Fibroblast of upper back skin (primary cell): ENCODE data around the gene NRP2.

Source experiments
- DNase-seq: peaks from one replicate; pipeline ENCODE4 v3.0.0-alpha.2; 2013

NRP2 gene

GRCh38 chr2:205686783-205687640 lies 4.7 kb downstream of the NRP2 start:
- no peak for DNase-seq

GRCh38 chr2:205687641-205687956 lies 5.3 kb downstream of the NRP2 start:
- DNase-seq: no peak

GRCh38 chr2:205688417-205689200 lies 6.3 kb downstream of the NRP2 start:
- DNase-seq: no peak

- DNase-seq: no peak
Observed at GRCh38 chr2:205689820-205690219, 7.5 kb downstream of the NRP2 start.

GRCh38 chr2:205692104-205692503 lies 9.8 kb downstream of the NRP2 start:
- peak; percentile 85 for DNase-seq

GRCh38 chr2:205694256-205694655 lies 12.0 kb downstream of the NRP2 start:
- no peak for DNase-seq

GRCh38 chr2:205695460-205695991 lies 13.2 kb downstream of the NRP2 start:
- DNase-seq: peak; percentile 91

- DNase-seq: no peak
Observed at GRCh38 chr2:205696331-205696926, 14.1 kb downstream of the NRP2 start.

- DNase-seq: peak; percentile 96
Observed at GRCh38 chr2:205696927-205697441, 14.7 kb downstream of the NRP2 start.

- DNase-seq: peak; percentile 59
Observed at GRCh38 chr2:205698286-205699268, 16.3 kb downstream of the NRP2 start.

- DNase-seq: no peak
Observed at GRCh38 chr2:205699515-205700289, 17.4 kb downstream of the NRP2 start.

- peak; percentile 92 for DNase-seq
Observed at GRCh38 chr2:205700331-205701132, 18.2 kb downstream of the NRP2 start.

GRCh38 chr2:205701509-205701908 lies 19.2 kb downstream of the NRP2 start:
- peak; percentile 79 for DNase-seq

- no peak for DNase-seq
Observed at GRCh38 chr2:205702576-205702975, 20.3 kb downstream of the NRP2 start.

GRCh38 chr2:205703471-205704126 lies 21.3 kb downstream of the NRP2 start:
- DNase-seq: no peak

- DNase-seq: peak; percentile 88
Observed at GRCh38 chr2:205704127-205704741, 21.9 kb downstream of the NRP2 start.

GRCh38 chr2:205705511-205706349 lies 23.4 kb downstream of the NRP2 start:
- no peak for DNase-seq

GRCh38 chr2:205706769-205707381 lies 24.6 kb downstream of the NRP2 start:
- peak; percentile 92 for DNase-seq
